VCaP (cell line): ENCODE results near the gene PADI1.
"Not testable (repeated sequence)": the region's sequence is repeated elsewhere in the genome, so short reads cannot be mapped to it uniquely, and the experiment has no call there.

ENCODE experiments used
- H3K27ac ChIP-seq: fragments of 450-650 bp; 2 replicates; pipeline ENCODE4 v1.5.1; 2017
- TF ChIP-seq, protein P1 (sequence below): fragments of 450-650 bp; conservative IDR thresholded peaks from 2 replicates; pipeline ENCODE4 v1.5.1; 2017; ENCODE audit warnings: mild to moderate bottlenecking, moderate library complexity

PADI1 gene

DNA sequence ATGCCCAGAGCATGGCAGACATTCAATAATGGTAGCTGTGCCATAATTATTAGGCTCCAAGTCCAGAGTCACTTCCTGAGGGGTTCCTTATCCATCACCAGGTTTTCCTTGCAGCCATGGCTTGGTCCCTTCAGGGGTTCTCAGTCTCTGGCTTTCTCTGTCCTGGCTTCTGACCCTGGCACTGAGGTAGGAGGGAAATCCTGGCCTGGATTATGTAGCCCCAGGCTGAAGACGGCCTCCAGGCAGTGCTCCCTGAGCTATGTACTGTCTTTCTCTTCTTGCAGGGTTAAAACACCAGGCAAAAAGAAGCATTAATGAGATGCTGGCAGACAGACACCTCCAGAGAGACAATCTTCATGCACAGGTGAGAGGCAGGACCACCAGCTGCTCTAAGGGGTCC, 34.5 kb downstream of the PADI1 start:
- H3K27ac ChIP-seq: no peak overlapping the region
- TF ChIP-seq, protein P1, sequence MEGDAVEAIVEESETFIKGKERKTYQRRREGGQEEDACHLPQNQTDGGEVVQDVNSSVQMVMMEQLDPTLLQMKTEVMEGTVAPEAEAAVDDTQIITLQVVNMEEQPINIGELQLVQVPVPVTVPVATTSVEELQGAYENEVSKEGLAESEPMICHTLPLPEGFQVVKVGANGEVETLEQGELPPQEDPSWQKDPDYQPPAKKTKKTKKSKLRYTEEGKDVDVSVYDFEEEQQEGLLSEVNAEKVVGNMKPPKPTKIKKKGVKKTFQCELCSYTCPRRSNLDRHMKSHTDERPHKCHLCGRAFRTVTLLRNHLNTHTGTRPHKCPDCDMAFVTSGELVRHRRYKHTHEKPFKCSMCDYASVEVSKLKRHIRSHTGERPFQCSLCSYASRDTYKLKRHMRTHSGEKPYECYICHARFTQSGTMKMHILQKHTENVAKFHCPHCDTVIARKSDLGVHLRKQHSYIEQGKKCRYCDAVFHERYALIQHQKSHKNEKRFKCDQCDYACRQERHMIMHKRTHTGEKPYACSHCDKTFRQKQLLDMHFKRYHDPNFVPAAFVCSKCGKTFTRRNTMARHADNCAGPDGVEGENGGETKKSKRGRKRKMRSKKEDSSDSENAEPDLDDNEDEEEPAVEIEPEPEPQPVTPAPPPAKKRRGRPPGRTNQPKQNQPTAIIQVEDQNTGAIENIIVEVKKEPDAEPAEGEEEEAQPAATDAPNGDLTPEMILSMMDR: no peak

DNA sequence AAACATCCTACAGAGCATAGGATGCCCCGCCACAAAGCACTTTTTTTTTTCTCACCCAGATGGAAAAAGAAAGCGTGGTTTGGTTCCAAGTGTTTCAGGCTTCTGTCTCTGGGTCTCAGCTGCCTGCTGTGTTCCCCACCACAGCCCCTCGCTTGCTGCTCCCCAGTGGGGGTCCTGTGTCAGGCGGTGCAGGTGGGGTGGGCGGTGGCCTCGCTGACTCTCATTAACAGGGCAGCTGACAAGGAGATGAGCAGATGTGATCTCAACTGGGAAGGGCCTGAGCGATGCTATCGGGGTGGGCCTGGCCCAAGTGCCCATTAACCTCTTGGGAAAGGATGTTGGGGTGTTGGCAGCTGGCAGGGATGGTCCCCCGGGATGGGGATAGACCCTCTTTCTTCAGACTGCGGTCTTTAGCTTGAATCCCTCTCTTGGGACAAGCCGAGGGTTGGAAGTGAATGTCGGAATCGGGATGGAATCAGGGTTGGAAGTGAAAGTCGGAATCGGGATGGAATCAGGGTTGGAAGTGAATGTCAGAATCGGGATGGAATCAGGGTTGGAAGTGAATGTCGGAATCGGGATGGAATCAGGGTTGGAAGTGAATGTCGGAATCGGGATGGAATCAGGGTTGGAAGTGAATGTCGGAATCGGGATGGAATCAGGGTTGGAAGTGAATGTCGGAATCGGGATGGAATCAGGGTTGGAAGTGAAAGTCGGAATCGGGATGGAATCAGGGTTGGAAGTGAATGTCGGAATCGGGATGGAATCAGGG, 36.3 kb downstream of the PADI1 start:
- H3K27ac ChIP-seq: not testable (repeated sequence)

DNA sequence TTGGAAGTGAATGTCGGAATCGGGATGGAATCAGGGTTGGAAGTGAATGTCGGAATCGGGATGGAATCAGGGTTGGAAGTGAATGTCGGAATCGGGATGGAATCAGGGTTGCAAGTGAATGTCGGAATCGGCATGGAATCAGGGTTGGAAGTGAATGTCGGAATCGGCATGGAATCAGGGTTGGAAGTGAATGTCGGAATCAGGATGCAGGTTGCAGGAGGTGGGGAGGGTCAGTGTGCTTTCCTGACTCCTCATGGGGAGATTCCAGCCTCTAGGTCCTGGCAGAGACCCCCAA, 36.8 kb downstream of the PADI1 start:
- H3K27ac ChIP-seq: not testable (repeated sequence)

DNA sequence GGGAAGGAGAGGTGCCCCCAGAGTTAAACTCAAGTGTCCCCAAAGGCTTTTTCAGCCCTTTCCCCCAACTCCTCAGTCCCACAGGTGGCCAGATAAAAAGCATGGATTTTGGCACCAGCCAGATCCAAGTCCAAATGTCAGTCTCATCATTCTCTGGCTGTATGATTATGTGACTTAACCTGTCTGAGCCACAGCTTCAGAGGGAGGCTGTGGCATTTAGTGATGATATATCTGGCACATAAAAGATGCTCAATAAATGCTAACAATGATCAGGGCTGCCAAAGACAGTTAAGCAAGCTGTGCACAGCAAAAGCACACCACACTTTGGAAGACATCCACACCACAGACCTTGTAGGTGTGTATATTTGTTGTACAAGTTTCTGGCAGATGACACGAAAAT, 38.3 kb downstream of the PADI1 start:
- no peak overlapping the region for H3K27ac ChIP-seq
- TF ChIP-seq, protein P1: no peak

DNA sequence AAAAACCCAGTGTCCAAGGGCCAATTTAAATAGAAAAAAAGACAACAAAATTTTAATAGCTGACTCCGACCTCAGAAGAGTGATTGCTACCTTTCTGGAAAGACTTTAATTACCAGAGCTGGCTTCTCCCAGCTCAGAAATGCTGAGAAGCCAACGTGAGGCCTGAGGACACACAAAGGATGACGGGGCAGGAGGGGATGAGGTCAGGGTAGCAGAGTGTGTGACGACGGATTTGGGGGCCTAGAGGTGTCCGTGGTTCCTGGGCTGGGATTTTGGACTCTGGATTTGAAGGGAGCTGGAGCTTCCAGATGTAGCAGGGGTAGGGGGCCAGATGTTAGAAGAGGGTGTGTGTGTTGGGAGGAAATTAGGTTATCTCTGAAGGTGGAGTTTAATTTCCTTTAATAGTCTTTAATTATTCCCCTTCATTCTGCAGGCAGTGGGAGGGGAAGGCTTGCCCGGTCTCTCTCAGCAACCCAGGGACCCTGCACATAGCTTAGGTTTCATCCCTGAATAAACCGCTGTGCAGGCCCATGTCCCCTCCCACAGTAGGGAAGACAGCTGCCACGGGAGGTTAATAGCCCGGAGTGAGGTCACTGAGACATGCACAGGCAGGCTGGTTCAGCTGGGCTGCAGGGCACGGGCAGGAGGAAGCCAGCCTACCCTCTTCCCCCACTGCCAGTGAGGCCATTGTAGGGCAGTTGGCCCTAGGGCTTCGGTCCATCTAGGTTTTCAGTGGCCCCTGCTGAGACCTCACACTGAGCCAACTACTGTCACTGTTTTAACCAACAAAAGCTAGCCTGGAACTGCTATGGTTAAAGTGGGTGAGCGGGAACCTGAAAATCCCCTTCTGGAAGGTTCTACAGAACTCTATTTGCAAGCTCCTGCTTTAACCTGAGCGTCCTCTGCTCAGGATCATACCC, 40.2 kb downstream of the PADI1 start:
- H3K27ac ChIP-seq: no peak overlapping the region
- TF ChIP-seq, protein P1: no peak

DNA sequence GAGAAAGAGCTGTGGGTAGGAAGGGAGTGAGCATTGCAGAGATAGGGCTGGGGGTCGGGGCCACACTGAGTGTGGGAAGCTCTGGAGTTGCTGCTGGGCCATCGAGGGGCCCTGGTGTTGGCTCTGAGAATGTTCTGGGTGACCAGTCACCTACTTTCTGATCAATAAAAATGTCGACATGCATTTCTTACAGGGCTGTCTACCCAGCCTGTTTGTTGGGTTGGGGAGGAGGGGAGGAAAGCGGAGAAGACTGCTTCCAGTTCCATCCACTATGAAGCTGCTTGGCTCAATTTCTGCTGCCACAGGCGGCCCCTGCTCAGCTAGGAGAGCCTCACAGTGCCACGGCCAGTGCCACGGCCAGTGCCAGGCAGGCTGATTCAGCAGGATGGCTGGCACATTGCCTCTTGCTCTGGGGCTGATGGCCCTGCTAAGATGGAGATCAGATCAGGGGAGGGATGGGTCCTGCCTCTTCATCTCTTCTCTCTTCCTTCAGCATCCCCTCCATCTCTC, 40.9 kb downstream of the PADI1 start:
- no peak overlapping the region for H3K27ac ChIP-seq
- TF ChIP-seq, protein P1: no peak

DNA sequence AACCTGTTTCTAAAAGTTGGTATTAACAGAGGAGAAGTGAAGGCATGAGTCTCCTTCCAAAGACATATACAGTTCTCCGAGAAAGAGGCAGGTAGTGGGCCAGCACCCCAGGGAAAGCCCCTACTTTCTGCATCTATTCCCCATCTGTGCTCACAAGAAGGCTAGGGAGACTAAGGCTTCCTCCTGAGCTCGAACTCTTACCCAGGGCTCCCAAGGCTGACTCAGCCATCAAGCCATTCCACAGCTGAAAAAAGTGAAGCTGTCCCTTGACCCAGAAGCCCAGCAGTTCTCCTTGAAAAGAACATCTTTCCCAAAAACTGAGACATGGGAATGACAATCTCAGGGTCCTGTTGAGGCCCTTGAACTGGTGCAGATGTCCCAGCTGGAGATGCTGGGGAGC, 42.0 kb downstream of the PADI1 start:
- TF ChIP-seq, protein P1: no peak
- no peak overlapping the region for H3K27ac ChIP-seq

DNA sequence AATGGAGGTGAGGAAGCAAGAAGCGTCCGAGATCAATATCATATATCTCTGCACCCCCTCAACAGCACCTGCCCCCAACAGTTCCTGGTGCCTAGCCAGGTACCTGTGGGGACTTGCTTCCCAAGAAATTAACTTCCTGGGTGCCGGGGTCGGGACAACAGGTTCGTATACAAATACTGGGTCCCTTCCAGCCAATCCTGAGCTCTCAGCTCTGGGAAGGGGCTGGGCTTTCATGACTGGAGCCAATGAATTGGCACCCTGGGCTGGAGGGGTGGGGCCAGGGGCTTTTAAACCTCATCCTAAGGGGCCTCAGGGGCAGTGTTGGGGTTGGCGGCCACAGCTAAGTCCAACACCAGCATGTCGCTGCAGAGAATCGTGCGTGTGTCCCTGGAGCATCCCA, 43.9 kb downstream of the PADI1 start, which contains the start of gene PADI3:
Gene PADI3, plus strand, starts transcription at position 318 of the 400 bp plus-strand sequence. Its CDS starts 40 bp downstream, at position 358.
- H3K27ac ChIP-seq: no peak within 1 kb of the TSS
- TF ChIP-seq, protein P1: no peak
